Activated naive CD4-positive, alpha-beta T cell treated with anti-CD3 and anti-CD28 coated beads, Interleukin-2, amount 50 U/mL, for 16 hours (primary cell): ENCODE data around the gene CRACR2B.

ENCODE experiments used
- DNase-seq: peaks from one replicate; pipeline ENCODE4 v3.0.0-alpha.2; 2020

Gene CRACR2B

DNA sequence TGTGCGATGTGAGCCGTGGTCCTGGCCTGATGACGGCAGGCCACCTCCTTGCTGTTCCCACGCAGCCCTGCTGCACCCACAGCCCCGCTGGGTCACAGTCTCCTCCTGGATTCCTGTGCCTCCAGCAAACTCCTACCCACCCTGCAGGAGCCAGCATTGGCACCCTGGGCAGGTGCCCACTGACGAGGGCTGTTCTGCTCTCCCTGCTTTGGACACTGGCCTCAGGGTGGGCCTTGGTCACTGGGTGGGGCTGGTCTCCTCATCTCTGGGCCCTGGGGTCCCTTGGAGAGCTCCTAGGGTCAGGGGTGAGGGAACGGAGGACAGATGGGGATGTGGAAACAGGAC, 27.6 kb downstream of the CRACR2B start:
- no peak for DNase-seq

DNA sequence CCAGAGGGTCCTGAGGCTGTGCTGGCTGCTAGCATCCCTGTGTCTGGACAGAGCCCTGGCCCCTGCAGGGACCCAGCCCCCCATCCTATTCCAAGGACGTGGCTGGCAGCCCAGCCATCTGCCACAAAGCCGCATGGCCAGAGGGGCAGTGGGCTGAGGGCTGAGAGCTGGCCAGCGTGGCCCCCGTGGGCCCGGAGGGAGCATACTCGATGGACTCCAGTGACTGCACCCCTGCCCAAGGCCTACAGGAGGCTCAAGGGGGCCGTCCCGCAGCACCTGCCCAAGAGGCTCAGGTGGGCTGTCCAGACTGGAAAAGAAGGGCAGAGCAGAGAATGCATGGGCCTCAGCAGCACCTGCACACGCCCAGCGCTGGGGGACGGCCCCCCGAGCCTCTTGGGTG, 28.1 kb downstream of the CRACR2B start:
- DNase-seq = no peak

DNA sequence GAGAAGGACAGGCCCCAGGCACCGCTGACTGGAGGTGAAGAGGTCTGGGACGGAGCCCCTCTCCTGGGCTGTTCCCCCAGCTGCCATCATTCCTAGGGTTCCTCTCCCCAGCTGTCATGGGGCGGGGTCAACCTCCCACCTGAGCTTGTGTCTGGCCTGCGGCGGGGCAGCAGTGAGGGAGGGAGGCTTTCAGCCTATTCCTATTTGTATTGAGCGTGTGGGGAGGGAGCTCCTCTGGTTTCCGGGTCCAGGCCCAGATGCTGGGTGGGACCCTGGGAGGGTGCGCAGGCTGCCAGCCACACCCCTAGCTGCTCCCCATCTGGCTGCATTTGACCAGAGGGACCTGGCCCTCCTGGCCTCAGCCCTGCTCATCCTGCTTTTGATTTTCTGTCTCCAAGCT, 28.7 kb downstream of the CRACR2B start:
- no peak for DNase-seq

DNA sequence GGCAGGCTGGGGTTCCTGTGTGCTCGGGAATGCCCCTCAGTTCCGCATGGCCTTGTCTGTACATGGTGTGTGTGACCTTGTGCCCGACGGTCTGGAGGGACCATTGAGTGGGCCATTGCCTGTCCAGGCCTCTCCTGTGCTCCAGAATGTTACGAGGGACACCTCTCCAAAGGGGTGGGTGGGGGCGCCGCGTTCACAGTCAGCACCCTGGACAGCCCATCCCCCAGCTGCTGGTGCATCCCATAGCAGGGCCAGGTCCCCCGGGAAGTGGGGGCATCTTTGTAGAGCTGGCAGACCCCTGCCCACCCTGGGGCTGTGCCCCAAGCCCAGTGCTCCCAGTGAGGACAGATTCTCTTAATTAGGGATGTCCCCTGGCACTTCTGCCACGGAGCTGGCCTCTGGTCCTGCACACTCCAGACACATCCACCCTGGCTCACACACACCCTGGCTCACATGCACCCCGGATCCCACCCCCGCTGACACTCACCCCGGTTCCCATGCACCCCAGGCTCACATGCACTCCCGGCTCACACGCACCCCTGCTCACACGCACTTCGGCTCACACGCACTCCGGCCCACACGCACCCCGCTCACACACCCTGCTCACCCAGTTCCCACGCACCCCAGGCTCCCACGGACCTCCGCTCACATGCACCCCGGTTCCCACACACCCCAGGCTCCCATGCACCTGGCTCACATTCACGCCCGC, 30.5 kb downstream of the CRACR2B start:
- DNase-seq = no peak

GRCh38 chr11:858762-859339, 31.1 kb downstream of the CRACR2B start:
- DNase-seq = no peak

GRCh38 chr11:859394-860131, 31.8 kb downstream of the CRACR2B start:
- DNase-seq = no peak

GRCh38 chr11:860234-861104, 32.8 kb downstream of the CRACR2B start:
- no peak for DNase-seq

- DNase-seq = no peak
Observed at GRCh38 chr11:861105-861479, 33.4 kb downstream of the CRACR2B start.

DNA sequence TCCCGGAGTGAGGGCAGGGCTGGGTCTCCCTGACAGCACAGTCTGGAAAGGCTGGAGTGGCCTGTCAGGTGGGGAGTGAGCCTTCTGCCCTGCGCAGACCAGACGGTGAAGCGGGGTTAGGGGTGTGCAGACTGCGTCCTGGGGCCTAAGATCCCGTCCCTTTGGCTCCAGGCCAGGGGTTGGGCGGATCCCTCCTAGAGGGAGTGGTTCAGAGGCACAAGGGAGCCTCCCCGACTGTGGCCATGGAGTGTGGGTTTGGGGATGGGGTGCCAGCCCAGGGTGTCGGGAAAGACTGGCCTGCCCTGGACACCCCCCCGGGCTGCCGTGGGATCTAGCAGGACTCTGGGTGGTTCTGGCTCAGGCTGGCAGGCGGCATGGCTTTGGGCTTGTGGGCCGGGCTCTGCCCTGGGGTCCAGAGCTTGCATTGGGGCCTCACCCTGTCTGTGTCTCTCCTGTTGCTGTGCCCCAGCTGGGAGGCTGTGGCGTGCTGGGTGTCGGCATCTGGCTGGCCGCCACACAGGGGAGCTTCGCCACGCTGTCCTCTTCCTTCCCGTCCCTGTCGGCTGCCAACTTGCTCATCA, 34.5 kb downstream of the CRACR2B start:
- DNase-seq = no peak

DNA sequence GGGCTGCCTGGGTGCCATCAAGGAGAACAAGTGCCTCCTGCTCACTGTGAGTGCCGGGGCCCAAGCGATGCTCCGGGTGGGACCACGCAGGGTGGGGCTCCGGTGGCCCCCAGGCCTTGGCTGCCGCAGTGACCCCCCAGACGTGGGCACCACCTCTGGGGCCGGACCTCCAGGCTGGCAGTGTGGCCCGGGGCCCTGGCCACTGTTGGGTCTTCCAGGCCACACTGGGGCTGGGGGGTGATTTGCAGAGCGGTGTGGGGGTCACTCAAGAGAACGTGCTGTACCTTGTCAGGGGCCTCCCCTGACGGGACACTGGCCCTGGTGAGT, 34.9 kb downstream of the CRACR2B start:
- DNase-seq = no peak

GRCh38 chr11:863023-863909, 35.5 kb downstream of the CRACR2B start:
- no peak for DNase-seq

DNA sequence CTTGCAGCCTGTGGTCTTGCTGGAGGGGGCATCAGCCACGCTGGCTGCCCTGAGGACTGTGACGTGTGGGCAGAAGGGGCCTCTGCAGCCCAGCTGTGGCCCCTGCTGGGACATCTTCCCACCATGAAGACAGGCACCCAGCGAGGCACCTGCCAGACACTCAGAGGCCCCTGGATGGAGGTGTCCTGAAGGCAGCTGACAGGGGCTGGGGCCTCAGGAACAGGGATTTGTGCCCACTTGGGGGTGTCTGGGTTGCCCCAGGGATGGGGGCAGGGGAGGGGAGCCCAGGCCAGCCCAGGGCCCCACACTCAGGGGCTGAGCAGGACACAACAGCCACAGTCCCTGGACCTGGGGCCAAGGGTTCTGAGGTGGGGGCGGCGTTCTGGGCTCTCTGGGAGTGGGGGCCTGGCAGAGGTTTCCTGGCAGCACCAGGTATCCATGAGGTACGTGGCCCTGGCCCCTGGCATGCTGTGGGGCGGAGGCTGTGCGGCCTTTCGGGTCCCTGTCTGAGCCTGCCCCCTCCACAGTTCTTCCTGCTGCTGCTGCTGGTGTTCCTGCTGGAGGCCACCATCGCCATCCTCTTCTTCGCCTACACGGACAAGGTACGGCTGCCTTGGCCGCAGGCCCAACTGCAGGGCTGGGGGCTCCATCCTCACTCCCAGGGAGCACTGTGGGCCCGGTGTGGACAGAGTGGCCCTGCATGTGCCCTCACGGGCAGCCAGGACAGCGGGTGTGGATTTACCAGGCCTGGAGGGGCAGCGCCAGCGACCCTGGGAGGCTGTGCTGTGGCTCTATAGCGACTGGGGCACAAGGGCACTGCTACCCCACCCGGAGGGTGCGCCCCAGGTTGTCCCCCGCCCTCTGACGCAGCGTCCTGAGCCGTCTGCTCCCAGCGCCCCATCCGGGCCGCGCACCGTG, 36.5 kb downstream of the CRACR2B start:
- DNase-seq = no peak

GRCh38 chr11:864898-865297, 37.2 kb downstream of the CRACR2B start:
- no peak for DNase-seq

DNA sequence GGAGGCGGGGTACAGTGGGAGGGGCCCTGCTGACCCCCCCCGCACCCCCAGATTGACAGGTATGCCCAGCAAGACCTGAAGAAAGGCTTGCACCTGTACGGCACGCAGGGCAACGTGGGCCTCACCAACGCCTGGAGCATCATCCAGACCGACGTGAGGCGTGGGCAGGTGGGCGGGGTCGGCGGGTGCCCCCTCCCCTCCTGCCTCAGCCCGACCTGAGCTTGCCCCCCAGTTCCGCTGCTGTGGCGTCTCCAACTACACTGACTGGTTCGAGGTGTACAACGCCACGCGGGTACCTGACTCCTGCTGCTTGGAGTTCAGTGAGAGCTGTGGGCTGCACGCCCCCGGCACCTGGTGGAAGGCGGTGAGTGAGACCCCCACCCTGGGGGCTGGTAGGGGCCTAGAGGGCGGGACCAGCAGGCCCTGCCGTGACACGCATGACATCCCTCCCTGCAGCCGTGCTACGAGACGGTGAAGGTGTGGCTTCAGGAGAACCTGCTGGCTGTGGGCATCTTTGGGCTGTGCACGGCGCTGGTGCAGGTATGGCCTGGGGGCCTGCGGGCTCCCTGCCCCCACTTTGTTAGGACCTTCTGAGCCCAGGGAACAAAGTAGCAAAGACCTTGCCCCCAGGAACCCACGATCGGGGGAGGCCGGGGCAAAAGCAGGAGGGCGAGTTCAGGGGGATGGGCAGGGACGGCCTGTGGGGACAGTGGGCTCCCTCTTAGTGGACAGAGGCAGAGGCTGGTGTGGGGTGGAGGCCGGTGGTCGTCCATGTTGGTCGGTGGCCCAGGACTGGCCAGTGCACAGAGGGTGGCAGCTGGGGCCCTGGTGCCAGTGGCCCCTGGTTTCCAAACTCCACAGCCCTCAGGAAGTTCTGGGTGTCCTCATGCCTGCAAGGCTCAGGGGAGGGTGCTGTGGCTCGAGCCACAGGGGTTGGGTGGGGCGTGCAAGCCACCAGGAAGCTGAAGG, 38.0 kb downstream of the CRACR2B start:
- DNase-seq = no peak

DNA sequence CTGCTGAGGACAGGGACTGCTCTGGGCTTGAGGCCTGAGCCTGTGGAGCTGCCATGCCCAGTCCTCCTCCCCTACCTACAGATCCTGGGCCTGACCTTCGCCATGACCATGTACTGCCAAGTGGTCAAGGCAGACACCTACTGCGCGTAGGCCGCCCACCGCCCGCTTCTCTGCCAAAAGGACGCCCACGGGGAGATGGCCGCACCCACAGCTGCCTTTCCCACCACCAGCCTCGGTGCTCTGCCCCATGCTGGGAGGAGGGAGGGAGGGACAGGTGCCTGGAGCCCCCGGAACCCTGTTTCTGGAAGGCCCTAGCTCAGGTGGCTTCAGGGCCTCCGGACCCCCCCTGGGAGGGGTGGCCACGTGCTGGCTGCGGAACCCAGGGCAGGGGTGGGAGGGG, 38.8 kb downstream of the CRACR2B start:
- no peak for DNase-seq

DNA sequence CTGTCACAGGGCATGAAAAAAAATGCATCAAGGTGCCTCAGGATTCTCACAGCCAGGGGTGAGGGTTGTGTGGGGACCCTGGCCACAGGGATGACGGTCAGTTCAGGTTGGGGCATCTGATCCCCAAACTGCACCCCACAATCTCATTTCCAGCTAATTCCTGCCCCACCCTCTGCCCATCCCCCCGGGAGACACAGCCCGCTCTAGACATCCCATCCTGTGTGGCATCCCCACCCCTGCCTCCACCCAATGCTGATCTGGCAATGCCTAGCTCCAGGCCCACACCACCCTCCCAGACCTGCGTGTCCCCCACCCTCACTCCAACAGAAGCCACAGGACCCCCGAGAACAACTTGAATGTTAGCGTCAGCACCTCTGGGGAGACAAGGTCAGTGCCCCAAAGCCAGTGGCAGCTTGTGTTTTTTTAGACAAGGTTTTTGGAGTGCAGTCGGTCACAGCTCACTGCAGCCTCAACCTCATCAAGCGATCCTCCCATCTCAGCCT, 40.2 kb downstream of the CRACR2B start:
- DNase-seq = no peak

GRCh38 chr11:868394-868793, 40.7 kb downstream of the CRACR2B start:
- DNase-seq = no peak

DNA sequence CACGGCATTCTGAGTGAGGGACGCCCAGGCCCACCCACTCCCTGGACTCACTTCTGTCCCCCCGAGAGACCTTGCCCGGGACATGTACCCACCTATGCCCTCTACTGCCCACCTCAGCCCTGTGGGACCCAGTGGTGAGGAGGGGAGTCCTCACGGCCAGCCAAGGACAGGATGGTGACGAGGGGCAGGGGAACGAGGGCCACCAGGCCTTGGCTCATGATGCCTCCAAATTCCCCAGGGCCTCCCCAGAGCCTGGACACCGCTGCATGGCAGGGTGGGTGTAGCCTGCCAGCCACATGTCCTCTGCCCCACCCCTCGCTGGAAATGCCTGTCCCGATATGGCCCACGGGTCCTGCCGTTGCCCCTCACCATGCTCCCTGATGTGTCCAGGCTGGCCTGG, 41.1 kb downstream of the CRACR2B start:
- no peak for DNase-seq

GRCh38 chr11:869399-870126, 41.8 kb downstream of the CRACR2B start:
- no peak for DNase-seq
